Kidney tubule cell (primary cell): ENCODE measurements around the gene KRT82.
A peak's percentile ranks its signal among the peaks of the same experiment; 100 is the strongest.

Experiments
- DNase-seq: peaks from one replicate; pipeline ENCODE4 v3.0.0-alpha.2; 2018; ENCODE audit warnings: low spot score

Gene KRT82

GRCh38 chr12:52383331-52383730, 22.8 kb downstream of the KRT82 start:
- DNase-seq: no peak

GRCh38 chr12:52382854-52383253, 23.3 kb downstream of the KRT82 start:
- DNase-seq: no peak

GRCh38 chr12:52381206-52381605, 24.9 kb downstream of the KRT82 start:
- no peak for DNase-seq

- DNase-seq: peak; percentile 61
Measured at GRCh38 chr12:52380271-52380694, 25.9 kb downstream of the KRT82 start.

- DNase-seq: no peak
Measured at GRCh38 chr12:52379536-52379935, 26.6 kb downstream of the KRT82 start.

GRCh38 chr12:52378091-52378490, 28.0 kb downstream of the KRT82 start:
- no peak for DNase-seq

- DNase-seq: no peak
Measured at GRCh38 chr12:52377266-52377665, 28.9 kb downstream of the KRT82 start.

GRCh38 chr12:52372216-52373154, 33.6 kb downstream of the KRT82 start:
- peak; percentile 86 for DNase-seq

- peak; percentile 22 for DNase-seq
Measured at GRCh38 chr12:52371716-52372115, 34.4 kb downstream of the KRT82 start.

- peak; percentile 84 for DNase-seq
Measured at GRCh38 chr12:52370926-52371608, 35.1 kb downstream of the KRT82 start.

- no peak for DNase-seq
Measured at GRCh38 chr12:52369809-52370208, 36.3 kb downstream of the KRT82 start.

GRCh38 chr12:52369211-52369610, 36.9 kb downstream of the KRT82 start:
- no peak for DNase-seq

- DNase-seq: no peak
Measured at GRCh38 chr12:52368508-52368907, 37.6 kb downstream of the KRT82 start.

GRCh38 chr12:52367876-52368275, 38.3 kb downstream of the KRT82 start:
- peak; percentile 15 for DNase-seq

GRCh38 chr12:52366738-52367485, 39.2 kb downstream of the KRT82 start, which contains the start of gene KRT85:
Gene KRT85, minus strand, starts transcription at chr12:52367481. Its CDS starts 76 bp downstream, at chr12:52367405.
- DNase-seq: no peak

- no peak for DNase-seq
Measured at GRCh38 chr12:52364901-52365489, 41.1 kb downstream of the KRT82 start.

GRCh38 chr12:52364061-52364460, 42.1 kb downstream of the KRT82 start:
- DNase-seq: no peak

- DNase-seq: no peak
Measured at GRCh38 chr12:52363111-52363679, 42.9 kb downstream of the KRT82 start.

- DNase-seq: no peak
Measured at GRCh38 chr12:52362118-52362726, 43.9 kb downstream of the KRT82 start.

- DNase-seq: no peak
Measured at GRCh38 chr12:52361553-52361952, 44.6 kb downstream of the KRT82 start.

GRCh38 chr12:52360663-52361271, 45.4 kb downstream of the KRT82 start:
- DNase-seq: no peak
